MM.1S (cell line): ENCODE results near the gene ABHD1.
A peak's percentile ranks its signal among the peaks of the same experiment; 100 is the strongest.

Source experiments
- DNase-seq: peaks from one replicate; pipeline ENCODE4 v3.0.0-alpha.2; 2015
- H2AFZ ChIP-seq: fragments of 300-600 bp; sonication (generic); 2 replicates; pipeline ENCODE4 v1.6.0; 2016; ENCODE audit warnings: antibody characterized with exemption, low read length
- H3F3A ChIP-seq: fragments of 300-600 bp; sonication (generic); 2 replicates; pipeline ENCODE4 v1.6.1; 2016; ENCODE audit warnings: mild to moderate bottlenecking, antibody characterized with exemption, low read length, moderate library complexity, mixed read lengths; ENCODE audit not compliant: insufficient read depth
- H3K27ac ChIP-seq: fragments of 300-600 bp; sonication (generic); 2 replicates; pipeline ENCODE4 v1.5.1; 2016; ENCODE audit warnings: mild to moderate bottlenecking, low read length
- H3K27me3 ChIP-seq: fragments of 300-600 bp; sonication (generic); replicated peaks from 2 replicates; pipeline ENCODE4 v1.6.0; 2016; ENCODE audit warnings: low read length; ENCODE audit not compliant: insufficient read depth
- H3K36me3 ChIP-seq: fragments of 300-600 bp; sonication (generic); replicated peaks from 2 replicates; pipeline ENCODE4 v1.6.1; 2016; ENCODE audit warnings: mild to moderate bottlenecking, low read length, mixed read lengths; ENCODE audit not compliant: insufficient read depth
- H3K4me1 ChIP-seq: fragments of 300-600 bp; sonication (generic); 2 replicates; pipeline ENCODE4 v1.6.1; 2016; ENCODE audit warnings: low read length, mixed read lengths
- H3K4me2 ChIP-seq: fragments of 300-600 bp; sonication (generic); 2 replicates; pipeline ENCODE4 v1.6.0; 2016; ENCODE audit warnings: low read depth, low read length
- H3K4me3 ChIP-seq: fragments of 300-600 bp; sonication (generic); 2 replicates; pipeline ENCODE4 v1.5.1; 2016; ENCODE audit warnings: low read length, mixed read lengths
- H3K79me2 ChIP-seq: fragments of 300-600 bp; sonication (generic); 2 replicates; pipeline ENCODE4 v1.6.1; 2016; ENCODE audit warnings: mixed run types, low read length, mixed read lengths
- H3K9ac ChIP-seq: fragments of 300-600 bp; sonication (generic); 2 replicates; pipeline ENCODE4 v1.6.1; 2016; ENCODE audit warnings: low read length, mixed read lengths
- H3K9me2 ChIP-seq: fragments of 300-600 bp; sonication (generic); replicated peaks from 2 replicates; pipeline ENCODE4 v1.6.1; 2016; ENCODE audit warnings: mild to moderate bottlenecking, low read length, mixed read lengths; ENCODE audit not compliant: insufficient read depth
- H3K9me3 ChIP-seq: fragments of 300-600 bp; sonication (generic); replicated peaks from 2 replicates; pipeline ENCODE4 v1.6.1; 2016; ENCODE audit warnings: mild to moderate bottlenecking, low read length, mixed read lengths; ENCODE audit not compliant: insufficient read depth
- H4K20me1 ChIP-seq: fragments of 300-600 bp; sonication (generic); 2 replicates; pipeline ENCODE4 v1.6.1; 2016; ENCODE audit warnings: mild to moderate bottlenecking, low read length, moderate library complexity, mixed read lengths; ENCODE audit not compliant: insufficient read depth
- CTCF ChIP-seq: fragments of 300-600 bp; sonication (generic); IDR thresholded peaks from 2 replicates; pipeline ENCODE4 v1.5.1; 2016; ENCODE audit warnings: antibody characterized with exemption, low read length, mixed read lengths
- EZH2 ChIP-seq: fragments of 300-600 bp; sonication (generic); optimal IDR thresholded peaks from 2 replicates; pipeline ENCODE3; 2017; ENCODE audit warnings: low read depth, mild to moderate bottlenecking, antibody characterized with exemption, low read length, mixed read lengths
- EZH2phosphoT487 ChIP-seq: fragments of 300-600 bp; sonication (generic); IDR thresholded peaks from 2 replicates; pipeline ENCODE4 v1.6.1; 2018; ENCODE audit warnings: antibody characterized with exemption, low read length

Gene ABHD1

GRCh38 chr2:27081984-27082772 is 41.4 kb upstream of the ABHD1 start:
- peaks cover 27% of the 10 kb centered on the region for H3K4me1 ChIP-seq
- H4K20me1 ChIP-seq: no peaks in the 10 kb centered on the region
- H3K9me2 ChIP-seq: no peaks in the 10 kb centered on the region
- peaks cover 24% of the 10 kb centered on the region for H3F3A ChIP-seq
- H3K9ac ChIP-seq: peak overlapping the region; percentile 31; the same call in 1 of the 2 replicates
- DNase-seq: no peak
- peak overlapping the region; percentile 87 for H3K4me2 ChIP-seq
- H3K36me3 ChIP-seq: no peaks in the 10 kb centered on the region
- no peaks in the 10 kb centered on the region for H3K9me3 ChIP-seq
- peak overlapping the region; percentile 73; the same call in 1 of the 2 replicates for H3K27ac ChIP-seq
- no peak overlapping the region for H3K4me3 ChIP-seq
- H3K27me3 ChIP-seq: no peaks in the 10 kb centered on the region
- H2AFZ ChIP-seq: no peak overlapping the region
- TF ChIP-seq CTCF: no peak
- no peak for TF ChIP-seq EZH2phosphoT487
- no peak for TF ChIP-seq EZH2
- H3K79me2 ChIP-seq: peaks cover 23% of the 10 kb centered on the region

- Histone ChIP-seq H2AFZ (no peak overlapping the region), H3K4me2 (no peak overlapping the region), H3K9me2 (no peaks in the 10 kb centered on the region), H3K9ac (no peak overlapping the region), H3F3A (peaks cover 27% of the 10 kb centered on the region), H3K27ac (no peak overlapping the region), H3K4me3 (no peak overlapping the region), H3K9me3 (no peaks in the 10 kb centered on the region), H3K4me1 (peaks cover 26% of the 10 kb centered on the region), H4K20me1 (no peaks in the 10 kb centered on the region), H3K27me3 (no peaks in the 10 kb centered on the region), H3K36me3 (no peaks in the 10 kb centered on the region), H3K79me2 (peaks cover 28% of the 10 kb centered on the region)
- no peak for DNase-seq
- TF ChIP-seq EZH2phosphoT487 (no peak), CTCF (no peak), EZH2 (no peak)
Observed at GRCh38 chr2:27082773-27083409, 40.7 kb upstream of the ABHD1 start.

- Histone ChIP-seq H3K4me1 (peaks cover 25% of the 10 kb centered on the region), H3K4me3 (no peak overlapping the region), H3K9ac (no peak overlapping the region), H4K20me1 (no peaks in the 10 kb centered on the region), H3K27ac (no peak overlapping the region), H3K4me2 (no peak overlapping the region), H3K27me3 (no peaks in the 10 kb centered on the region), H3F3A (peaks cover 27% of the 10 kb centered on the region), H3K9me3 (no peaks in the 10 kb centered on the region), H3K9me2 (no peaks in the 10 kb centered on the region), H3K79me2 (peaks cover 31% of the 10 kb centered on the region), H2AFZ (no peak overlapping the region), H3K36me3 (no peaks in the 10 kb centered on the region)
- DNase-seq: no peak
- no peak for TF ChIP-seq EZH2phosphoT487
- no peak for TF ChIP-seq EZH2
- no peak for TF ChIP-seq CTCF
Observed at GRCh38 chr2:27083410-27084296, 40.0 kb upstream of the ABHD1 start.
